NB4 (cell line): ENCODE results near the gene POM121L2.
A peak's percentile ranks its signal among the peaks of the same experiment; 100 is the strongest.
"Not testable (repeated sequence)": the region's sequence is repeated elsewhere in the genome, so short reads cannot be mapped to it uniquely, and the experiment has no call there.

Experiments
- DNase-seq: peaks from one replicate; pipeline ENCODE4 v3.0.0; 2010; ENCODE audit warnings: low read depth
- H3K4me3 ChIP-seq: one replicate; pipeline ENCODE4 v1.5.1; 2011; ENCODE audit warnings: mild to moderate bottlenecking, low read depth, low read length, moderate library complexity
- CTCF ChIP-seq: IDR thresholded peaks from one replicate; pipeline ENCODE4 v1.5.1; 2012; ENCODE audit warnings: low read depth, low read length
- MAX ChIP-seq: IDR thresholded peaks from 2 replicates; pipeline ENCODE4 v1.6.1; 2011; ENCODE audit warnings: low read depth, low read length
- MYC ChIP-seq: IDR thresholded peaks from 2 replicates; pipeline ENCODE4 v1.6.1; 2011; ENCODE audit warnings: low read depth, low read length
- POLR2A ChIP-seq: IDR thresholded peaks from 2 replicates; pipeline ENCODE4 v1.6.1; 2011; ENCODE audit warnings: mild to moderate bottlenecking; ENCODE audit not compliant: insufficient read length; ENCODE audit errors: extremely low read depth

Gene POM121L2

GRCh38 chr6:27275025-27275956 lies 36.8 kb downstream of the POM121L2 start:
- TF ChIP-seq MAX: no peak
- TF ChIP-seq MYC: no peak
- TF ChIP-seq POLR2A: no peak
- TF ChIP-seq CTCF: no peak
- peak; percentile 26 for DNase-seq
- no peak overlapping the region for H3K4me3 ChIP-seq

- TF ChIP-seq MAX (no peak), CTCF (no peak), MYC (no peak), POLR2A (no peak)
- DNase-seq: no peak
Measured at GRCh38 chr6:27273783-27274182, 38.3 kb downstream of the POM121L2 start.

GRCh38 chr6:27268803-27269202 lies 43.3 kb downstream of the POM121L2 start:
- DNase-seq: no peak
- no peak overlapping the region for H3K4me3 ChIP-seq
- TF ChIP-seq MAX: no peak
- TF ChIP-seq POLR2A: no peak
- TF ChIP-seq CTCF: no peak
- no peak for TF ChIP-seq MYC

More at GRCh38 chr6:27273783-27274182, 38.3 kb downstream of the POM121L2 start:
- H3K4me3 ChIP-seq: no peak overlapping the region

- no peak for TF ChIP-seq MAX
- no peak for TF ChIP-seq MYC
- TF ChIP-seq POLR2A: no peak
- no peak for TF ChIP-seq CTCF
- no peak for DNase-seq
- no peak overlapping the region for H3K4me3 ChIP-seq
Measured at GRCh38 chr6:27267857-27268434, 44.1 kb downstream of the POM121L2 start.

GRCh38 chr6:27267003-27267402 lies 45.1 kb downstream of the POM121L2 start:
- not testable (repeated sequence) for H3K4me3 ChIP-seq, DNase-seq

GRCh38 chr6:27263886-27264285 lies 48.2 kb downstream of the POM121L2 start:
- DNase-seq: no peak
- no peak overlapping the region for H3K4me3 ChIP-seq
- no peak for TF ChIP-seq POLR2A
- TF ChIP-seq CTCF: no peak
- TF ChIP-seq MYC: no peak
- no peak for TF ChIP-seq MAX
